ENCODE data around the gene RBM4.
A peak's percentile ranks its signal among the peaks of the same experiment; 100 is the strongest.
"Not testable (repeated sequence)": the region's sequence is repeated elsewhere in the genome, so short reads cannot be mapped to it uniquely, and the experiment has no call there.

RBM4 gene

GRCh38 chr11:66617155-66617834 is 21.2 kb upstream of the RBM4 start:
- DNase-seq: peak; percentile 10

GRCh38 chr11:66619080-66619554 is 19.4 kb upstream of the RBM4 start:
- no peak for DNase-seq

- DNase-seq: no peak
Observed at GRCh38 chr11:66624450-66624849, 14.1 kb upstream of the RBM4 start.

GRCh38 chr11:66625041-66625751 is 13.3 kb upstream of the RBM4 start:
- no peak for DNase-seq

- no peak for DNase-seq
Observed at GRCh38 chr11:66625752-66626149, 12.8 kb upstream of the RBM4 start.

- DNase-seq: no peak
Observed at GRCh38 chr11:66626382-66626781, 12.1 kb upstream of the RBM4 start.

- DNase-seq: no peak
Observed at GRCh38 chr11:66626926-66627325, 11.6 kb upstream of the RBM4 start.

- no peak for DNase-seq
Observed at GRCh38 chr11:66628061-66628603, 10.4 kb upstream of the RBM4 start.

- no peak for DNase-seq
Observed at GRCh38 chr11:66629356-66629755, 9.1 kb upstream of the RBM4 start.

GRCh38 chr11:66631883-66632282 is 6.6 kb upstream of the RBM4 start:
- no peak for DNase-seq

- no peak for DNase-seq
Observed at GRCh38 chr11:66632952-66633351, 5.6 kb upstream of the RBM4 start.

- no peak for DNase-seq
Observed at GRCh38 chr11:66636411-66636810, 2.1 kb upstream of the RBM4 start.

GRCh38 chr11:66637557-66638176 is 836 bp upstream of the RBM4 start:
- no peak for DNase-seq

GRCh38 chr11:66639066-66639813 is 737 bp downstream of the RBM4 start:
- DNase-seq: peak; percentile 22

GRCh38 chr11:66639814-66640340 is 1.4 kb downstream of the RBM4 start:
- not testable (repeated sequence) for DNase-seq

GRCh38 chr11:66641834-66642233 is 3.3 kb downstream of the RBM4 start:
- DNase-seq: no peak

GRCh38 chr11:66643745-66644437 is 5.4 kb downstream of the RBM4 start:
- DNase-seq: no peak

- DNase-seq: no peak
Observed at GRCh38 chr11:66646828-66647227, 8.3 kb downstream of the RBM4 start.

GRCh38 chr11:66649903-66650302 is 11.4 kb downstream of the RBM4 start:
- no peak for DNase-seq

GRCh38 chr11:66651016-66651415 is 12.5 kb downstream of the RBM4 start:
- no peak for DNase-seq

- DNase-seq: no peak
Observed at GRCh38 chr11:66652651-66653050, 14.1 kb downstream of the RBM4 start.

- DNase-seq: no peak
Observed at GRCh38 chr11:66653123-66653522, 14.6 kb downstream of the RBM4 start.
